SKM-1 (cell line): Measurements from ENCODE around the gene ZNF608.
A peak's percentile ranks its signal among the peaks of the same experiment; 100 is the strongest.

Experiments
- DNase-seq: peaks from one replicate; lab custom pipeline; 2025; ENCODE audit not compliant: unreplicated experiment; lab: John Stamatoyannopoulos, UW

Gene ZNF608, protein sequence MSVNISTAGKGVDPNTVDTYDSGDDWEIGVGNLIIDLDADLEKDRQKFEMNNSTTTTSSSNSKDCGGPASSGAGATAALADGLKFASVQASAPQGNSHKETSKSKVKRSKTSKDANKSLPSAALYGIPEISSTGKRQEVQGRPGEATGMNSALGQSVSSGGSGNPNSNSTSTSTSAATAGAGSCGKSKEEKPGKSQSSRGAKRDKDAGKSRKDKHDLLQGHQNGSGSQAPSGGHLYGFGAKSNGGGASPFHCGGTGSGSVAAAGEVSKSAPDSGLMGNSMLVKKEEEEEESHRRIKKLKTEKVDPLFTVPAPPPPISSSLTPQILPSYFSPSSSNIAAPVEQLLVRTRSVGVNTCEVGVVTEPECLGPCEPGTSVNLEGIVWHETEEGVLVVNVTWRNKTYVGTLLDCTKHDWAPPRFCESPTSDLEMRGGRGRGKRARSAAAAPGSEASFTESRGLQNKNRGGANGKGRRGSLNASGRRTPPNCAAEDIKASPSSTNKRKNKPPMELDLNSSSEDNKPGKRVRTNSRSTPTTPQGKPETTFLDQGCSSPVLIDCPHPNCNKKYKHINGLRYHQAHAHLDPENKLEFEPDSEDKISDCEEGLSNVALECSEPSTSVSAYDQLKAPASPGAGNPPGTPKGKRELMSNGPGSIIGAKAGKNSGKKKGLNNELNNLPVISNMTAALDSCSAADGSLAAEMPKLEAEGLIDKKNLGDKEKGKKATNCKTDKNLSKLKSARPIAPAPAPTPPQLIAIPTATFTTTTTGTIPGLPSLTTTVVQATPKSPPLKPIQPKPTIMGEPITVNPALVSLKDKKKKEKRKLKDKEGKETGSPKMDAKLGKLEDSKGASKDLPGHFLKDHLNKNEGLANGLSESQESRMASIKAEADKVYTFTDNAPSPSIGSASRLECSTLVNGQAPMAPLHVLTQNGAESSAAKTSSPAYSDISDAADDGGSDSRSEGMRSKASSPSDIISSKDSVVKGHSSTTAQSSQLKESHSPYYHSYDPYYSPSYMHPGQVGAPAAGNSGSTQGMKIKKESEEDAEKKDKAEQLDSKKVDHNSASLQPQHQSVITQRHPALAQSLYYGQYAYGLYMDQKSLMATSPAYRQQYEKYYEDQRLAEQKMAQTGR (N-terminal part only)

DNA sequence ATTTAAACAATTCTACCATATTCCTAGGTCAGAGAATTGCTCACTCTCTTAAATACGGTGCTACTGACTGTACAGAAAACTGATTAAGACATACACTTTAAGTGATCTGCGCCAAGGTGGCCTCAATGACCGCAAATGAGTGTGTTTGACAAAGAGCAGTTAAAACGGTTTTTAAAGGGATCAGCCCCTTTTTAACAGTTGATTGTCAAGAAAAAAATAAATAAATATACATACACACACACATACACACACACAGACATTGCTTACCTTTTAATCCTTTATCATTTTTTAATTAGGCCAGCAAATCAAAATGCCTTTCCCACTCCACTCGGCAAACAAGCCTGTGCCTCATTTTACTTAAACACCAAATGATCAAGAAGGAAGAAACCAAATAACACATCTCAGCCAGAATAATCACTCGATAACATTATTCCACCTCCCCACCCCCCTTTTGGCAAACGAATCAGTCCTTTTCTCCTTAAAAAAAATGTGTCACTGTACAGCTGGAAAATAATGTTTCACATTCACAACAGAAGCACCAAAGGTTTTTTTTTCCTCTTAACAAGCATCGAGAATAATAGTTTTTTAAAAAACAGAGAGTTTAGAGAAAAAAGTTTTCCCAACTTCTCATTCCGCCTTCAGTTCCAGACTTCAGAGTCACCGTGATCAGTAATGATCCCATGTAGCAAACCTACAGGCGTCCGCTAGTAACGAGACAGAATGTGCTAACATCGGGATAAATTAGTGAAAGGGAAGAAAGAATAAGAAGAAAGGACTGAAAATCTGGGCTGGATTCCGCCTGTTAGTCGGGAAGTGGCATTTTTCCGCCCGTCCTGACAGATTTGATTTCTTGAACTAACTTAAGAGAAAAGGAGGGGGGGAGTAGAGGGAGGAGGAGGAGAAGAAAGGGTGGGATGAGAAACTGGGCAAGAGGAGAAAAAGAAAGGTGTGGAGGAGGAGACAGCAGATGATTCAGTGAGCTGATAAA lies at the start of gene ZNF608:
TSS of gene ZNF608 (minus strand) at position 712 of the 988 bp plus-strand sequence. CDS start 1,650 bp downstream, outside the sequence.
- DNase-seq = peak; percentile 10

DNA sequence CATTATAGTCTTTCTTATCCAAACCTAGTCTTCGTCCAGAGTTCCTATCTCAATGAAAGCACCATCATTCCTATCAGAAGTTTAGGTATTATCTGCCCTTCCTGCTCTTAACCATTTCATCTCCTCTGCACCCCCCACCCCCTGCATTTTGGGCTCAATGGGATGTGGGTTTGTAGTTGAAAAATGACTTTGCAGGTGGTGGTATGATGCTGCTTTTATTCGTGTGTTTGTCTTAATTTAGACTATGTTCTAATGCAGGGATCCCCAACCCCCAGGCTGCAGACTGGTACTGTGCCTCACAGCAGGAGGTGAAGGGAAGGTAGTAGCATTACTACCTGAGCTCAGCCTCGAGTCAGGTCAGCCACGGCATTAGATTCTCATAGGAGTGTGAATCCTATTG lies 49.4 kb upstream of the ZNF608 start:
- DNase-seq = no peak

DNA sequence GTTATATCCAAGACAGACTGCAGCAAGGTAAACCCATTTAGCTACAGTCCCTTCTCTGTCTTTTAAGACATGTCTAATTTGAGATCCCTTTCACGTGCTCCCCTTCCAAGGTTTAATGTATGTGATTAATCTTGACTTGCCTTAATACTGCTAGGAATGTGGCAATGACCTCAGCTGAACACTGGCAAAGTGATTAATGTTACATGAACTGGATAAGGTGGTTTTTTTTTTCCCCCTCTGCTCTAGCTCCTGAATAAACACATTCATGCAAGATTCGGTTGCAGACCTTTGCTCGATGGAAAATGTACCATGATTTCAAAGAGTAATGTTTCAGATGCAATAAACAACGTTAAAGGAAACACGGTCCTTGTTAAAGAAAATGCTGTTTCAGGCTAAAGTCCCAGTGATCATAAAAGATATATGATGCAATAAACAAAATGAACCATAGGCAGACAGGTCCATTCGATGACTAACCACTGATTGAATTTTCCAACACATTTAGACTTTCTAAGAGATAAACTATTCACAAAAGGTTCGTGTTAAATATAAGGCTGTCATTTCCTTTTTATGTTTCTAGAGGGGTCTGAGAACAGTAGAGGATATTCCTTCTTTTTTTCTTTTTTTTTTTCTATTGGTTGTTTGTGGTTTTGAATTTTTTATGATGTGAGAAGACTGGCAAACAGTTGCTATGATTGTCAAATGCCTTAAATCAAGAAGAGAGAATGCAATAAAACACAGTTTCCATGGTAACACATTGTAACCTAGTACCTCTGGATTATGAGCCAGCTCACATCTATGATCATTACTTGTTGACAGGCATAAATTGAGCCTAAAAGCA lies 44.7 kb upstream of the ZNF608 start:
- no peak for DNase-seq

DNA sequence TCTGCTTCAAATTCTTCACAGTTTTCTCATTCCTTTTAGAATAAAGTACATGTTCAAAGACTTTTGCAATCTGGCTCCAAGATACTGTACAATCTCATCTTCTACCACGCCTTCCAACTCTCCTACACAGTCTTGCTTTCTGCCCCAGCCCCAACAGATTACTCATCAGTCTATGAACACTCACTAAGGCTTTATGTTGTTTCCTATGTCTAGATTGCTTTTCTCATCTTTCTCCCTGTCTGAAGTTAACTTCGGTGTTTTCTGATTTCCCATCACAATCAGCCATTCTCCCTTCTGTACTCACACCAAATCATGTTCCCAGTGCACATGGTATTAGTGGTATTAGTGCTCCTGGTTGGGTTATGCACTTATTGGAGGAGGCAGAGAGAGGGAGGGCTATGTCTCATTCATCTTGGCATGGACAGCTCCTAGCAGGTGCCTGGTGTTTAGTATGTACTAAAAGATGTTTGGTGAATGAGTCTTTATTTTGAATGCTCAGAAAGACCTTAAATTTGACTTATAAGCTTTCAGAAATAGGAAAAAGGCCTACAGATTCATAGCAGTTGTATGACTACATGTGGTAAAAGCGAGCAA lies 44.0 kb upstream of the ZNF608 start:
- DNase-seq = no peak

DNA sequence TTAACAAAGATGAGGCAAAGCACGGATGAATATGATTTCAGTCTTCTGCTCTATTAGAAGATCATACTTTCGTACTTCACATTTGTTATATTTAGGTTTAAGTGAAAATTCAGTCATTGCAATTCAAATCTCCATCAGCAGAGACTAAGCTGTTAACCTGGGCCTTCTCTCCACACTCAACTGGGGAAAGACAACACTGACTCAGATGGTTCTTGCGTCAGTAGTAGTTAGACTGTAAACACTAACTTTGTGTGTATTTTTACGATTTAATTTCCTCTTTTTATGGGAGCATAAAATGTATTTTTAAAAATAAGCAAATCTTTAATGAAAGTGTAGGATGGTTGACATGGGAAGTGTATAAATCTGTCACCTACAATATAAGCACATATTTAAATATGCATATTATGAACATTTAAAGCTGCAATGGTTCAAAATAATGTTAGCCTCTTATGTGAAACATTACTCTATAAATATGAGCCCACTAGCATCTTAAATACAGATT lies 42.7 kb upstream of the ZNF608 start:
- no peak for DNase-seq

DNA sequence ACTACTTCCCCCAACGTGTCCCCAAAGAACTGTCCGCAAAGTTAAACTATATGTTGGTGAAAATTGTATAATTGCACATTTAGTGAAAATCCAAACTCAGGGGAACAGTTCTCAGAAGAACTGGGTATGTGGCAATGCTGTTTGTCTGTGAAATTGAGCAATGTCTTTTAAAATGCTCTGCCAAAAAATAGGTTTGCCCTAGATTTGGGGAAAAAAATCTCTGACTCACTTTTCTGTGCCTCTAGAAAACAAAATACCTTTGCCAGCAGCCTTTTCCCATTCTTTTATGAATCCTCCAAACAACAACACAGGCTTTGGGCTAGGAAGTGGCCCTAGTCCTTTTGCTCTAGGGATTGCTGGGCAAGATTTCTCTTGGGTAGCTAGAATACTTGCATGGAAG lies 37.4 kb upstream of the ZNF608 start:
- DNase-seq = no peak

DNA sequence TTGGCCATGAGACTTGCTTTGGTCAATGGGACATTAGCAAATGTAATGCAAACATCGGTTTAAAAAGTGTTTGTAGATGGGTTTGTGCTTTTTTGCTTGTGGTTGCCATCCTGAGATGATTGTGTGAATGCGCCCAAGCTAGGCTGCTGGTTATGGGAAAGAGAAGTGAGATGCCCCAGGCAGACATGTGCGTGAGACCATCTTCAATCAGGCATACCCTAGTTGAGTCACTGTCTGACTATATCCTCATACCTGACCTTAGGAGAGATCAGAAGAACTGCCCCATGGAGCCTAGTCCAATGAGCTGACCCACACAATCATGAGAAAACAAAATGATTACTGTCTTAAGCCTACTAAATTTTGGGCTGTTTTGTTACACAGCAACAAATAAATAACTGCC lies 36.8 kb upstream of the ZNF608 start:
- no peak for DNase-seq

DNA sequence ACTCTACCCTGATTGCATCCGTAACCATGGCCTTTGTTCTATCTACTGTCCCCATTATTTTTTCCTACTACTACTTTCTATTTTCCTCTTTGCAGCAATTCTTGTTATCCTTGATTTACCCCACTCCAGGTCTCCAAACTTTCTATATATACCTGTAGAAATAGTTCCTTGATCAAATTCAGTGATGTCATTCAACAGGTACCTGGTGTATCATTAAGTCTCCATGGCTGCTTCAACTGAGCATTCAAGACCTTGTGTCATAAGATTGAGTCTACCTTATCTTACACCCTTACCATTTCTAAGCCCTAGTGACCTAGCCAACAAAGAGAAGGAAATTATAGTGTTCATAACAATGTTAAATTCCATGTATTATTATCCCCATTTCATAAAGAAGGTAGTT lies 35.8 kb upstream of the ZNF608 start:
- no peak for DNase-seq

DNA sequence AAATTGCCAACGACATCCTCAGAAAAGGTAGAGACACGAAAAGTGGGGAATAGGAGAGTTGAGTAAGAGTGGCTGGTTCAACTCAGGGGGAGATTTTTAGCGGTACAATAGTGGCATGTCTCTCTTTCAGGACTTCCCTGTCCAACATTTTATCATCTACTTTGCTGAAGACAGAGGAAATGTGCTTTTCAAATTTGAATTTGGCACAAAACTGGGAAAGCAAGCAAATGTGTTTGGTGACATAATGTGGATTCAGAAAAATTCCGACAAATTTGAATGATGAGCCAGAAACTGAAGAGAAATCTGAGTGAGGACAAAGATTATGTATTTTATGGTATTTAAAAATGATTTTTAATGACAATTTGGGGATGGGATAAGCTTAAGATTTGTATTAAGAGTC lies 33.6 kb upstream of the ZNF608 start:
- no peak for DNase-seq

DNA sequence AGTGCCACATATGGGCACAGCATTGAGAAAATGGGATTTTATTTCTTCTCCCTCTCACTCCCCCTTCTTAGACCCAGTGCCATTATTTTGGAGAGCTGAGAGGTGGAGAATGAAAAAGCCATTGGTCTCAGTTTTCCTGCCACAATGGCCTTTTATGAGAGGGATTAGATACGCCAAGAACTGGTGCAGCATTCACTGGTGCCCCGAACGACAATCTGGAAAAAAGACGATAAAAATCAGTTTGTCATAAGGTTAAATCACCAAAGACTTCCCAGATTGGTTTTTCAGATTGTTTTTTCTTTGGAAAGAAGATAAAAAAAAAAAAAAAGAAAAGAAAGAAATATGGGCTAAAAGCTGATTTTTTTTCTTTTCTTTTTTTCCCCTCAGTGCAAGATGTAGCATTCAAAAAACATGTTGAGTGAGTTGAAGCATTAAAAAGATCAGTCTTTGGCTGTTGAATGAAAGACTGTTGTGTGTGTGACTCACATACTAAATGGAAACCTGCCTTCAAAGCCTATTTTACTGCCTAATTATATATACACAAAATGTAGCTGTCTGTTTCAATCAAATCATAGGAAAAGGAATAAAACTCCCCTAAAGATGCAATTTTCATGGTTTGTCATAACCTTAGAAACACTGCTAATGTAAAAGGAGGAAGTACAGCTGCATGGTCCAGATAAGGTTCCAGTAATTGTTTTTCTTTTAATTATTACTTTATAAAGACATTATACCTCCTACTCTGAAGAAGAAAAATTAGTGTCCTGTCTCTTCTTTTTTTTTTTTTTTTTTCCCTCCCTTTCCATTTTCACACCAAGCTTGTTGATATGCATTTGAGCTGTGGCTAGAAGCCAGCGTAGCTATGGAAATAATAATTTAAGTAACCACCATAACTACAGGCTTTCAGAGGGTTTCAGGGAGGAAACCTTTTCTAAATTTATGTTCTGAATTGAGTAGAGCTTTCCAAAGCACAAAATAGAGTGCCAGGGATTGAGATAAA lies 27.2 kb upstream of the ZNF608 start:
- DNase-seq = no peak

DNA sequence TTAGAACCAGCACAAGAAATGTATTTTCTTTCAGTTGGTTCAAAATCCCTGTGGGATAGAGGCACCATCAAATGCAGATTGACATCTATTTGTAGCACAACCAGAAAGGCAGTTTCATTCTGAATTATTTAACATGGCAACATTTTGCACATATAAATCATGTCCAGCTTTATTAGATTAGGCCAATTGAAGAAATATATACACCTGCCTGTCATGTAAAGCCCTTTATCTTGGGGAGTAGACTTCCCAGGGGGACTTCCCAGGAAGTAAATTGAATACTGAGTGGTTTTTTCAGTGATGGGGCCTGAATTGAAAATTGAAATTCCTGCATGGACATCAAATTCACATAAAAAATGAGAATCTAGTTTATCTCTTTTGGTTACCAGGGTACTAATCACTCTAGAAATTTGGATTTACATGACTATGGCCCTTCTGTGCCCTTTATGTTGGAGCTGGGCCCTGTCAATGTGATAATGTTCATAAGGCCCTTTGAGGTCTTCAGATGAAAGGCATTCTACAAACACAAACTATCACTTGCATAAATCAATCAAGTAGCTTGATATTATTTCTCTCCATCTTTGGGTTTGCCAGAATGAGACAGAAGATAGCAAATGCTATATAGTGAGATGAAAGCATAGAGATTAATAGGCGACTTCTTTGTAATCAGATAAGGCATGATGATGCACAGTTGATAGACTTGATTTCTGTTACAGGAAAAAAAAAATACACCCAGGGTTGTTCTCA lies 26.2 kb upstream of the ZNF608 start:
- DNase-seq = no peak

DNA sequence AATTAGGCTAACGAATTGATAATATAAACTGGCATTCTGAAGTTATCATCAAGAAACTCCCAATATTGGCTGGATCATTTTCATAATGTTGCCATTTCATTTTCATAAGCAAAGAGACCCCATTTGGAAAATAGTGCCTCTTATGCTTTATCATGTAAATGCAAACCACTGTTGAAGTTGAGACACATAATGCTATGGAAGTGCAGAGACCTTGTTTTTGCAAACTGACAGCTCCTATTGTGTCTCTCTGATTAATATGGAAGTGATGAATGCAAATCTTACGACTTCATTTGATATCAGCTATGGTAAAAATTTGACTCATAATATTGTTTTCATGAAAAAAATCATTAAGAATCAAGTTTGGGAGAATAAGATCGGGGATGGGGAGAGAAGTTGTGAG lies 25.3 kb upstream of the ZNF608 start:
- no peak for DNase-seq

DNA sequence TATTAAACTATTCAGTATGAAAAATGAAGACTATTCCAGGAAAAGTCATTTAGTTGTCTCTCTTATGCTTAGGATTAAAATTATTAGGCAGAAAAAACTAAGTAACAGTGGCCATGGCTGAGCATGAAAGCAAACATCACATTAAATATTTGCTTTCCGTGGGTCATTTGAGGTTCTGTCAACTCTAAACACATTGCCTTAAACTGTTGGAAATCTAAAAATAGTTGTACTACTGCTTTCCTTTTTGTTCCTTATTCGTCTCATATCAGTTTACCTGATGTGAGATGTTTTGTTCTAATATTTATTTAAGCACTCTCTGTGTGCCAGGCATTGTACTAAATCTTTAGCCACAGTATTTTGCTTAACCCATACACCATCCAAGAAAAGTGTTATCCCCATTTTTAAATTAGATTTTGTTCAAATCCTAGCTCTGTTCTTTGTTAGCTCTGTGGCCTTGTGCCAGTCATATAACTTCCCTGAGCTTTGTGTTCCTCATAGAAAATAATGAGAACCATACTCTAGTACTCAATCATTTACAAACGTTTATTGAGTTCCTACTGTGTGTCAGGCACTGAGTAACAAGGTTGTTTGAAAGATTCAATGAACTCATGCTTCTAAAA lies 18.7 kb upstream of the ZNF608 start:
- no peak for DNase-seq

DNA sequence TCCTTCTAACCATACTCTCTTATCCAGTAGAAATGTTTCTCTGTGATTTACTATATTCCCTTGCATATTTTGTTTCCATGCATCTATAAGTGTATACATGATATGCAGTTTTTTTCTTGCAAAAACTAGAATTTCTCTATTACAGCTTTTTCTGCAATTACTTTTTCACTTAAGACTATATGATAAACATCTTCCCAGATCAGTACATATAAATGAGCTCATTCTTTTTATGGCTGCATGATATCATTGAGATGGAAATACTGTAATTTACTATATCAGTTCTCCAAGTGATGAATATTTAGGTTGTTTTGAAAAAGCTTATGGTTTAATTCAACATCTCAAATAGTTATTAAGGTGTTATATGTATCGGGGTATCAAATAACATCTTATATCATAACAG lies 18.1 kb upstream of the ZNF608 start:
- no peak for DNase-seq

DNA sequence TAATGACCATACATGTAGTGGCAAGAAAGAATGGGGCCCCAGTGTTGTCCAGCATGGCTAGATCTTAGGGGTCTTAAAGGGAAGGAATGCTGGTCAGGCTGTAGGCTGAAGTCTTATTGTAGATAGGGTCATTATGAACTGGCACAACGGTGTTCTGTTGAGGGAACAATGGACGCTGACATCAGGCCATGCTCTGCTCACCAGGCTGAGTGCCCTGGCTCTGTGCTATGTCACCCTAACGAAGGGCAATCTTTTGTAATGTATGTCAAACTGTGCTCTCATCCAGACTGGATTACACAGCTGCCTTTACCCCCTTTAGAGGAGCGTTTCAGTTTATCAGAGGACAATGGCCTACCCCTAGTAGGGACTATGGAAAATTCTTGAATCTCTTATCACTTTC lies 14.6 kb upstream of the ZNF608 start:
- no peak for DNase-seq

DNA sequence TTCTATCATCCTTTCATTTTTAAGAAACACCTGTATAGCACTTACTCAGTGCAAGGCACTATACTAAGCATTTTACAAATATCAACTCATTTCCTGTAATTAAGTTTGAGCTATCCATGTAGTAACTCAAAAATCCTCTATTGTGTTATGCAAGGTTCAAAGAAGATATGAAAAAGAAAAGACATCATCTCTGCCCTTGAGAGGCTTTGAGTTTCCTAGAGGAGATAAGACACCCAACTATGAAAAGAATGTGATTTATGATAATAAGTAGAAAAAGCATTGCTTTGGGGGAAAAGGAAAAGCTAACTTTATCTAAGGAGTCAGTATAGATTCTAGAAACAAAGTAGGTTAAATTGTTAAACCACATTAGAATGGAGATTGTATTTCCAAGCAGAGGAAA lies 14.2 kb upstream of the ZNF608 start:
- no peak for DNase-seq

DNA sequence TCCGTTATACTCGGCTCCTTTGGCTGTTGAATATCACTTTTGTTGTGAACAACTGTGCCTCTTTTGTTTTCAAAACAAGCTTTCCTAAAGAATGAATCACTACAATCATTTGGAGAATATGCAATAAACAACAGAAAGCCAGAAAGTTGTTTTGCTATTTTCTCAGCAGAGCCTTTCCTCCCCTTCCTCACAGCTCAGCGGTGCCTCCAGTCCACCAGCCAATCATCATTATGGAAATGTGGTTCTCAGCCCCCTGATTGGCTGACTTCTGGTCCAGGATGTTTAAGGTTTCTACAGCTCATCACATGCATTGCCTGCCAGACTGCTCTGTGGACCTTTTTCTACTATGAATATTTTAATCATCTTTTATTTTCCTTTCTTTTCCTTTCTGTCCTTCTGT lies 9.1 kb upstream of the ZNF608 start:
- no peak for DNase-seq
